Uterus (tissue), 4 donors: Measurements from ENCODE around the gene SLC35E3. TPM values are rescaled to one million over a fixed set of nuclear protein-coding genes. Genes with fewer than 3 reads are reported as not detected.
"Not testable (repeated sequence)": the region's sequence is repeated elsewhere in the genome, so short reads cannot be mapped to it uniquely, and the experiment has no call there.

Experiments used
- DNase-seq, 2 donors: peaks; one replicate each; pipeline ENCODE4 v3.0.0-alpha.2; 2019 to 2020
- H3K27ac ChIP-seq, 2 donors: fragments of 200-600 bp; sonication (generic); 1 replicate in 1 of 2; 2 replicates in 1 of 2; pipeline ENCODE4 v1.5.1; 2016 to 2018
- H3K27me3 ChIP-seq, 2 donors: fragments of 200-600 bp; sonication (generic); one replicate each; pipeline ENCODE4 v1.5.1; 2018 to 2019; ENCODE audit warnings: control low read depth in 1 of 2
- H3K36me3 ChIP-seq, 2 donors: fragments of 200-600 bp; sonication (generic); one replicate each; pipeline ENCODE4 v1.5.1; 2019; ENCODE audit warnings: control low read depth in 1 of 2
- H3K4me1 ChIP-seq, 2 donors: fragments of 200-600 bp; sonication (generic); one replicate each; pipeline ENCODE4 v1.5.1; 2018 to 2019; ENCODE audit warnings: control low read depth in 1 of 2
- H3K4me3 ChIP-seq, 2 donors: fragments of 200-600 bp; sonication (generic); 1 replicate in 1 of 2; 2 replicates in 1 of 2; pipeline ENCODE4 v1.5.1; 2018 to 2019; ENCODE audit warnings: mild to moderate bottlenecking in 1 of 2
- H3K9me3 ChIP-seq, 2 donors: fragments of 200-600 bp; sonication (generic); one replicate each; pipeline ENCODE4 v1.5.1; 2019; ENCODE audit warnings: control low read depth in 1 of 2
- POLR2A ChIP-seq, 2 donors: fragments of 450-650 bp; IDR thresholded peaks; one replicate each; pipeline ENCODE4 v1.6.1; 2016; ENCODE audit warnings: antibody characterized with exemption in 2 of 2, mild to moderate bottlenecking in 1 of 2, moderate library complexity in 1 of 2
- intact Hi-C: fragments of 100-400 bp; cut with DNase I; formaldehyde crosslinking; loops from one replicate; pipeline ENCODE4 v1.15.1; 2023; ENCODE audit warnings: low total_unique reads
- total RNA-seq, 4 donors: library from RNA; depleted of rRNA in 3 of 4; stranded (reverse); fragments of >200 nt in 3 of 4; gene quantifications; one replicate each; pipeline versions ENCODE4 v1.1.0 to v1.2.4, GENCODE V29; 2014 to 2023
- TF ChIP-seq, protein P1 (sequence below), 4 experiments: fragments of 200-600 bp in 2 of 4; fragments of 450-650 bp in 2 of 4; sonication (generic) in 2 of 4; IDR thresholded peaks; one replicate each; pipeline ENCODE4 v1.5.1; 2016 to 2019; ENCODE audit warnings: antibody characterized with exemption in 4 of 4, mild to moderate bottlenecking in 2 of 4, moderate library complexity in 1 of 4
- donor health status: DM: yes; HTN: yes; CAD: no.

Gene SLC35E3
- total RNA-seq, 4 donors from 2014 or later = 0.29 to 15.3 (median 6.5) TPM; not detected in 1

GRCh38 chr12:68800294-68800693, 54.3 kb downstream of the SLC35E3 start:
- TF ChIP-seq, protein P1, sequence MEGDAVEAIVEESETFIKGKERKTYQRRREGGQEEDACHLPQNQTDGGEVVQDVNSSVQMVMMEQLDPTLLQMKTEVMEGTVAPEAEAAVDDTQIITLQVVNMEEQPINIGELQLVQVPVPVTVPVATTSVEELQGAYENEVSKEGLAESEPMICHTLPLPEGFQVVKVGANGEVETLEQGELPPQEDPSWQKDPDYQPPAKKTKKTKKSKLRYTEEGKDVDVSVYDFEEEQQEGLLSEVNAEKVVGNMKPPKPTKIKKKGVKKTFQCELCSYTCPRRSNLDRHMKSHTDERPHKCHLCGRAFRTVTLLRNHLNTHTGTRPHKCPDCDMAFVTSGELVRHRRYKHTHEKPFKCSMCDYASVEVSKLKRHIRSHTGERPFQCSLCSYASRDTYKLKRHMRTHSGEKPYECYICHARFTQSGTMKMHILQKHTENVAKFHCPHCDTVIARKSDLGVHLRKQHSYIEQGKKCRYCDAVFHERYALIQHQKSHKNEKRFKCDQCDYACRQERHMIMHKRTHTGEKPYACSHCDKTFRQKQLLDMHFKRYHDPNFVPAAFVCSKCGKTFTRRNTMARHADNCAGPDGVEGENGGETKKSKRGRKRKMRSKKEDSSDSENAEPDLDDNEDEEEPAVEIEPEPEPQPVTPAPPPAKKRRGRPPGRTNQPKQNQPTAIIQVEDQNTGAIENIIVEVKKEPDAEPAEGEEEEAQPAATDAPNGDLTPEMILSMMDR (IDR thresholded peaks at IDR 0.05) = no peak
- TF ChIP-seq POLR2A (IDR thresholded peaks at IDR 0.05) = no peak
- H3K4me1 ChIP-seq = no peaks in the 10 kb centered on the region
- H3K9me3 ChIP-seq = no peaks in the 10 kb centered on the region
- H3K27ac ChIP-seq = no peak overlapping the region
- H3K27me3 ChIP-seq = no peaks in the 10 kb centered on the region
- no peak overlapping the region for H3K4me3 ChIP-seq
- no peak for DNase-seq
- H3K36me3 ChIP-seq = no peaks in the 10 kb centered on the region
- intact Hi-C loops = no loop called here

DNA sequence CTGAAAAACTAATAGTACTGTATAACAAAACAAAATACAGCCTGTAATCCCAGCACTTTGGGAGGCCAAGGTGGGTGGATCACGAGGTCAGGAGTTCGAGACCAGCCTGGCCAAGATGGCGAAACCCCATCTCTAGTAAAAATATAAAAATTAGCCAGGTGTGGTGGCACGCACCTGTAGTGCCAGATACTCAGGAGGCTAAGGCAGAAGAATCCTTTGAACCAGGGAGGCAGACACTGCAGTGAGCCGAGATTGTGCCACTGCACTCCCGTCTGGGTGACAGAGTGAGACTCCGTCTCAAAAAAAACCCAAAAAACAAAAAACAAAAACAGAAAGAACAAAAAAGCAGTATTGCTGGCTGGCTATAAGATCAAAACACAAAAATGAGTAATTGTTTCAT, 55.1 kb downstream of the SLC35E3 start:
- intact Hi-C loops, H3K9me3 ChIP-seq, H3K36me3 ChIP-seq, H3K27ac ChIP-seq, H3K4me3 ChIP-seq, H3K27me3 ChIP-seq, H3K4me1 ChIP-seq, DNase-seq: not testable (repeated sequence)

- intact Hi-C loops, H3K36me3 ChIP-seq, DNase-seq, H3K27me3 ChIP-seq, H3K9me3 ChIP-seq, H3K4me3 ChIP-seq, H3K4me1 ChIP-seq: not testable (repeated sequence)
- H3K27ac ChIP-seq = peak overlapping the region in 1 of 2 donors; percentile 19
Observed at GRCh38 chr12:68802372-68802745, 56.4 kb downstream of the SLC35E3 start.

DNA sequence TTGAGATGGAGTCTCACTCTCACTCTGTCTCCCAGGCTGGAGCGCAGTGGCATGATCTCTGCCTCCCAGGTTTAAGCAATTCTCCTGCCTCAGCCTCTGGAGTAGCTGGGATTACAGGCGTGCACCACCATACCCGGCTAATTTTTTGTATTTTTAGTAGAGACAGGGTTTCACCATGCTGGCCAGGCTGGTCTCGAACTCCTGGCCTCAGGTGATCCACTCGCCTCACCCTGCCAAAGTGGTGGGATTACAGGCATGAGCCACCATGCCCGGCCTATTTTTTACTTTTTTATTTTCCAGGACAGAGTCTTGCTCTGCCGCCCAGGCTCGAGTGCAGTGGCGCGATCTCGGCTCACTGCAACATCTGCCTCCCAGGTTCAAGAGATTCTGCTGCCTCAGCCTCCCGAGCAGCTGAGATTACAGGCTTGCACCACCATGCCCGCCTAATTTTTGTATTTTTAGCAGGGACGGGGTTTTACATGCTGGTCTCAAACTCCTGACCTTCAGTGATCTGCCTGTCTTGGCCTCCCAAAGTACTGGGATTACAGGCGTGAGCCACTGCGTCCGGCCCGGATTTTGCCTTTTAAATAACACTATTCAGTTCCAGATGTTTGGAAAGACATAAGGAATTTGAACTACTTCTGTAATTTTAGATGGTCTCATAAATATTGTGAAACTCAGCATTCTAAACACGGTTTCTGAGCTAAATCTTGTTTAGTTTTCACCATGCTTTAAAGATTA, 57.1 kb downstream of the SLC35E3 start:
- intact Hi-C loops, H3K27me3 ChIP-seq, H3K4me1 ChIP-seq, H3K9me3 ChIP-seq, H3K4me3 ChIP-seq, H3K36me3 ChIP-seq: not testable (repeated sequence)
- DNase-seq = peak; percentile 28 to 31
- peak overlapping the region in 1 of 2 donors; percentile 37 for H3K27ac ChIP-seq

DNA sequence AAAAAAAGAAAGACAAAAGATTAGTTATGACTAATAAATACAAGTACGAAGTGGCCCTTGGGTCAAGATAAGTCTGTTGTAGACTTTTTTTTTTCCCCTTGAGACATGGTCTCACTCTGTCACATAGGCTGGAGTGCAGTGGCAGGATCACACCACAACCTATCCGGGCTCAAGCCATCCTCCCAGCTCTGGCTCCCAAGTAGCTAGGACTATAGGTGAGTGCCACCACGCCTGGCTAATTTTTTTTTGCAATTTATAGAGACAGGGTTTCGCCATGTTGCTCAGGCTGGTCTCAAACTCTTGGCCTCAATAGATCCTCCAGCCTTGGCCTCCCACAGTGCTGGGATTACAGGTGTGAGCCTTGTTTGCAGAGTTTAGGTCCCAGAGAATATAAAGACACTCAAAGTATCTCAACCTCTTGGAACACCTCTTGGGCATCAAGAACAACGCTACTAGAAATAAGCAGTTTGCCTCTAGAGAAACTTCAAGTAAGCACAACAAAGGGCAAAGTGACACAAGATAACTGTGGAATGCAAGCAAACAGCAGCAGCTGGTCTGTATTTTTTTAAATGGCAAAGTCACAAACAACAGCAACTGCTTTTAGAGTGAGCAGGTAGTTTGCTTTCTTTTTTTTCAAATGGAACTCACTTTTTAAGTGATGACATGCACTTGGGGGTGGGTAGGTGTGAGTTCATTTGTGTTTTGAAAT, 58.1 kb downstream of the SLC35E3 start:
- intact Hi-C loops = no loop called here
- Histone ChIP-seq H3K4me1 (no peaks in the 10 kb centered on the region), H3K4me3 (no peak overlapping the region), H3K9me3 (no peaks in the 10 kb centered on the region), H3K36me3 (no peaks in the 10 kb centered on the region), H3K27me3 (no peaks in the 10 kb centered on the region), H3K27ac (no peak overlapping the region)
- TF ChIP-seq POLR2A (IDR thresholded peaks at IDR 0.05) = no peak
- TF ChIP-seq, protein P1 (IDR thresholded peaks at IDR 0.05) = no peak
- DNase-seq = no peak

- intact Hi-C loops = no loop called here
- no peak for TF ChIP-seq POLR2A (IDR thresholded peaks at IDR 0.05)
- TF ChIP-seq, protein P1 (IDR thresholded peaks at IDR 0.05) = no peak
- Histone ChIP-seq H3K27me3 (no peaks in the 10 kb centered on the region), H3K36me3 (no peaks in the 10 kb centered on the region), H3K9me3 (no peaks in the 10 kb centered on the region), H3K4me3 (no peak overlapping the region), H3K27ac (no peak overlapping the region), H3K4me1 (no peaks in the 10 kb centered on the region)
- peak in 1 of 2 donors; percentile 26 for DNase-seq
Observed at GRCh38 chr12:68804657-68805591, 58.9 kb downstream of the SLC35E3 start.
